Lung (tissue), 12 donors: ENCODE measurements around the gene ARHGDIB. TPM values are rescaled to one million over a fixed set of nuclear protein-coding genes. Genes with fewer than 3 reads are reported as not detected.

ENCODE experiments used
- ATAC-seq: fragments of 200-7000 bp; cut with Tn5 transposase; one replicate; pipeline ENCODE4 v1.9.1; 2020; ENCODE audit warnings: moderate number of reproducible peaks; ENCODE audit not compliant: insufficient read depth, low FRiP score
- DNase-seq, 3 donors: peaks; one replicate each; pipeline ENCODE4 v3.0.0-alpha.2; 2013 to 2017
- H3K27ac ChIP-seq, 2 donors: one replicate each; pipeline ENCODE4 v1.5.1; 2013; ENCODE audit warnings: mild to moderate bottlenecking in 2 of 2, moderate library complexity in 2 of 2, control low read depth in 1 of 2, inconsistent platforms in 1 of 2, low read depth in 1 of 2, low read length in 1 of 2
- H3K27me3 ChIP-seq, 3 donors: one replicate each; pipeline ENCODE4 v1.5.1; 2013; ENCODE audit warnings: low read length in 2 of 3; ENCODE audit not compliant: control insufficient read depth in 3 of 3, insufficient read depth in 3 of 3
- H3K36me3 ChIP-seq, 4 donors: one replicate each; pipeline ENCODE4 v1.5.1; 2013; ENCODE audit warnings: low read length in 4 of 4, mild to moderate bottlenecking in 1 of 4, moderate library complexity in 1 of 4; ENCODE audit not compliant: control insufficient read depth in 4 of 4, insufficient read depth in 4 of 4
- H3K4me1 ChIP-seq, 5 donors: one replicate each; pipeline ENCODE4 v1.5.1; 2013; ENCODE audit warnings: low read length in 5 of 5, mild to moderate bottlenecking in 2 of 5, moderate library complexity in 1 of 5; ENCODE audit not compliant: control insufficient read depth in 5 of 5, insufficient read depth in 5 of 5
- H3K4me3 ChIP-seq: one replicate; pipeline ENCODE4 v1.5.1; 2013; ENCODE audit warnings: mild to moderate bottlenecking, control low read depth, moderate library complexity
- H3K9ac ChIP-seq, 2 donors: one replicate each; pipeline ENCODE4 v1.5.1; 2013; ENCODE audit warnings: low read length in 2 of 2, control low read depth in 1 of 2; ENCODE audit not compliant: insufficient read depth in 1 of 2
- H3K9me3 ChIP-seq, 4 donors: one replicate each; pipeline ENCODE4 v1.5.1; 2013; ENCODE audit warnings: low read length in 3 of 4, mild to moderate bottlenecking in 1 of 4, moderate library complexity in 1 of 4; ENCODE audit not compliant: control insufficient read depth in 4 of 4, insufficient read depth in 3 of 4
- CTCF ChIP-seq: IDR thresholded peaks from 2 replicates; pipeline ENCODE4 v1.5.1; 2012; ENCODE audit warnings: mild to moderate bottlenecking; ENCODE audit errors: control extremely low read depth, extremely low read depth
- WGBS, 2 donors: extraction: QIAGEN DNeasy Blood & Tissue Kit; methylation state at CpG; one replicate each; pipeline ENCODE4 v1.1.7; 2013; 5-methylcytosine and 5-hydroxymethylcytosine counted together
- polyA plus RNA-seq, 2 donors: library from polyadenylated mRNA; stranded (reverse); fragments of 200-250 nt; gene quantifications; one replicate each; pipeline ENCODE4 v1.2.1, GENCODE V29; 2013
- total RNA-seq, 2 donors: library from RNA; depleted of rRNA in 1 of 2; stranded (reverse); fragments of >200 nt in 1 of 2; gene quantifications; one replicate each; pipeline ENCODE4 v1.2.1, GENCODE V29; 2014 to 2021
- donor health status: control.
- donor health status: control.
- donor health status: Bipolar disorder and iron deficiency.
- donor health status: healthy.
- donor health status: DM: yes; HTN: yes; CAD: no.

The ARHGDIB gene
- total and polyA plus RNA-seq, 4 donors, result 66.5 to 597 (median 259) TPM

DNA sequence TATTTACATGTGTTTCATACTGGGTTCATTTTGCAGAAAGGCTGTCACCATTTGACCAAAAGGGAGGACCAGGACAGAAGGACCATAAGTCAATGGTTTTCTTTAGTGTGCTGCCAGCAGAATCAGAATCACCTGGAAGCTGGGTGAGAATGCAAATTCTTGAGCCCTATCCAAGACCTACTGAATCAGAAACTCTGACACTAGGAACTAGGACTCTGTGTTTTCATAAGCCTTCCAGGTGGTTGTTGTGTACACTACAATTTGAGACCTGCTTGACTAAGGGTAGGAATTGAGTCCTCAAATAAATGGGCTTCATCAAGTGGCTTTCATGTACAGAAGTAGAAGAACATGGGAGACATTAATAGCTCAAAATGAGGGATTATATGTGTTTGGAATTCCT is 43.7 kb upstream of the ARHGDIB start:
- ATAC-seq (no peak), DNase-seq (no peak)
- Histone ChIP-seq H3K4me1 (peaks cover 0 to 7% (median 2%) of the 10 kb centered on the region in 5 donors), H3K27me3 (no peaks in the 10 kb centered on the region), H3K36me3 (no peaks in the 10 kb centered on the region), H3K9me3 (no peaks in the 10 kb centered on the region), H3K4me3 (no peak overlapping the region), H3K27ac (no peak overlapping the region), H3K9ac (no peak overlapping the region)
- TF ChIP-seq CTCF, result no peak

DNA sequence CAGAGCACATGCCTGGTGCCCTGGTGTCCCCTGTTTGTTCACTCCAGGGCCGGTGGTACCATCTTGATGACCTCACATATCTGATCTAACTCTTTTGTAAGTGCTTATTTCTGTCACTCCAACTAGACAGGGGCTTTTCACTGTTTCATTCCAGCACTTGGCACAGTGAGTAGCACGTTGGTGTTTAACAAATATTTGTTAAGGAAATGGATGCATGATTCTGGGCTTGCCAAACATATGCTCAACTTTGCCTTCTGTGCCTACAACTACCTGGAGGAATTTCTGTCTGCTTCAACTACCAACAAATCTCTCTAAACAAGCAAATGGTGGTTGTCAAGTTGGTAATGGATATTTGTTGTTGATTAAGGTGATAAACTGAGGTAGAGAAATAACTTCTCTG is 43.0 kb upstream of the ARHGDIB start:
- 64 to 71% methylated on average over 2 of the region's 2 CpGs for WGBS, 2 donors
- H3K9me3 ChIP-seq, result no peaks in the 10 kb centered on the region
- no peak for TF ChIP-seq CTCF
- H3K27ac ChIP-seq, result no peak overlapping the region
- H3K4me3 ChIP-seq, result no peak overlapping the region
- DNase-seq, result no peak
- H3K9ac ChIP-seq, result no peak overlapping the region
- H3K27me3 ChIP-seq, result no peaks in the 10 kb centered on the region
- no peak for ATAC-seq
- H3K4me1 ChIP-seq, result peaks cover 0 to 7% (median 2%) of the 10 kb centered on the region in 5 donors
- H3K36me3 ChIP-seq, result no peaks in the 10 kb centered on the region

DNA sequence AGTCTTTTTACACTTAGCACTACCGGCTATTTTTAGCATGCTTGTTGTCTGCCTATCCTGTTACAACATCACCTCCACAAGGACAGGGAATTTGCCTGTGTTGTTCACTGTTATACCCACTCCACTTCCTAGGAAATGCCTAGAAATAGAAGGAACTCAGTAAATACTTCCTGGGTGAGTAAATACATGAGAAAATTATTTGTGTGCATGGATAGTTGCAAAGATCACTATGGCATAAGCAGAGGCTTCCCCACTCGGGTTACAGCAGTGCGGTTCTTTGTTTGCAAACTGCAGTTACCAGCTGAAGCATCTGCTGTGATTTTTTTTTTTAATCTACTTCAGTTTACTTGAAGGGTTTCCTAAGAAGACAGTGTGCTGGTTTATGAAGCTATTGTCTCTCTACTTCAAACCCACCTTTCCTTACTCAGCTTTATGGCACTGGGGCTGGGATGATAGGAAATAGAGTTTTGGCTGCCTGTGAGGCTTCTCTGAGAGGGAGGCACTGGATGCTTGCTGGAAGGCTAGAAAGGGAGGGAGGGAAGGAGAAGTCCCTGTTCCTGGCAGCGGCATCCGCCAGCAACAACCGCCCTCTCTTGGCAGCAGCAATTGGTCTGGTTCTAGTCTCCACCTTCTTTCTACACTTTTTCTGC is 40.5 kb upstream of the ARHGDIB start:
- Histone ChIP-seq H3K9ac (no peak overlapping the region), H3K27ac (no peak overlapping the region), H3K4me1 (peaks cover 0 to 7% (median 2%) of the 10 kb centered on the region in 5 donors), H3K36me3 (no peaks in the 10 kb centered on the region), H3K4me3 (no peak overlapping the region), H3K27me3 (no peaks in the 10 kb centered on the region), H3K9me3 (no peaks in the 10 kb centered on the region)
- TF ChIP-seq CTCF, result no peak
- DNase-seq (peak; percentile 68 to 79 (median 68)), ATAC-seq (no peak)
- WGBS, 2 donors, result 24 to 40% methylated on average over 6 of the region's 6 CpGs

- Histone ChIP-seq H3K9me3 (no peaks in the 10 kb centered on the region), H3K9ac (no peak overlapping the region), H3K4me1 (peaks cover 0 to 7% (median 2%) of the 10 kb centered on the region in 5 donors), H3K36me3 (no peaks in the 10 kb centered on the region), H3K27me3 (no peaks in the 10 kb centered on the region), H3K4me3 (no peak overlapping the region), H3K27ac (no peak overlapping the region)
- TF ChIP-seq CTCF, result no peak
- ATAC-seq (no peak), DNase-seq (no peak)
- WGBS, 2 donors, result 91 to 94% methylated on average over 2 of the region's 2 CpGs
These were observed 39.2 kb upstream of the ARHGDIB start for GRCh38 chr12:15000575-15000974.
